PFSK-1 (cell line): ENCODE results near the gene DOP1B.

Experiments
- POLR2AphosphoS5 ChIP-seq: IDR thresholded peaks from 2 replicates; pipeline ENCODE4 v1.6.1; 2012; ENCODE audit warnings: low read depth, mild to moderate bottlenecking, control low read depth, low read length, moderate library complexity
- TAF1 ChIP-seq: IDR thresholded peaks from 2 replicates; pipeline ENCODE4 v1.6.1; 2012; ENCODE audit warnings: low read length, control low read depth, borderline replicate concordance; ENCODE audit not compliant: insufficient read depth

GRCh38 chr21:36185523-36185922 is 28.9 kb downstream of the DOP1B start:
- TF ChIP-seq POLR2AphosphoS5, result no peak
- no peak for TF ChIP-seq TAF1
